GM10266 (cell line): ENCODE results near the gene FHOD1.

Source experiments
- DNase-seq: peaks from one replicate; pipeline ENCODE4 v3.0.0; 2012; ENCODE audit errors: extremely low spot score
- TF ChIP-seq, protein P1 (sequence below): IDR thresholded peaks from 2 replicates; pipeline ENCODE4 v1.5.1; 2012; ENCODE audit warnings: mild to moderate bottlenecking, low read depth; ENCODE audit not compliant: control insufficient read depth, insufficient read depth; ENCODE audit errors: missing control alignments

The FHOD1 gene

DNA sequence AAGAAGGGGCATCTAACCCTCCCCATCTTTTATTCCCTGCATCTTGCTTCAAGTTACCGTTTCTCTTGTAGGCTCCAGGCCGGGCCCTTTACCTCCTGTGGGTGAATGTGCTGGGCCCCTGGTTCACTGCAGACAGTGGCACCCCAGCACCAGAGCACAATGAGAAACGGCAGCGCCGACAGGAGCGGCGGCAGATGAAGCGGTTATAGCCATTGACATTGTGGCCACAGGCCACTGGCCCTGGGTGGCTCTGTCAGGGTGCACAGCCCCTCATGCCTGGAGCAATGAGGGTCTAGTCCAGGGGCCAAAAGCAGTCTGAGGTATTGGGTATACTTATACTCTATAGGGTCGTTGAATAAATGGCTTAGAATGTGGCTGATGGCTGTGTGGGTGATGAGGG lies 18.4 kb downstream of the FHOD1 start:
- TF ChIP-seq, protein P1, sequence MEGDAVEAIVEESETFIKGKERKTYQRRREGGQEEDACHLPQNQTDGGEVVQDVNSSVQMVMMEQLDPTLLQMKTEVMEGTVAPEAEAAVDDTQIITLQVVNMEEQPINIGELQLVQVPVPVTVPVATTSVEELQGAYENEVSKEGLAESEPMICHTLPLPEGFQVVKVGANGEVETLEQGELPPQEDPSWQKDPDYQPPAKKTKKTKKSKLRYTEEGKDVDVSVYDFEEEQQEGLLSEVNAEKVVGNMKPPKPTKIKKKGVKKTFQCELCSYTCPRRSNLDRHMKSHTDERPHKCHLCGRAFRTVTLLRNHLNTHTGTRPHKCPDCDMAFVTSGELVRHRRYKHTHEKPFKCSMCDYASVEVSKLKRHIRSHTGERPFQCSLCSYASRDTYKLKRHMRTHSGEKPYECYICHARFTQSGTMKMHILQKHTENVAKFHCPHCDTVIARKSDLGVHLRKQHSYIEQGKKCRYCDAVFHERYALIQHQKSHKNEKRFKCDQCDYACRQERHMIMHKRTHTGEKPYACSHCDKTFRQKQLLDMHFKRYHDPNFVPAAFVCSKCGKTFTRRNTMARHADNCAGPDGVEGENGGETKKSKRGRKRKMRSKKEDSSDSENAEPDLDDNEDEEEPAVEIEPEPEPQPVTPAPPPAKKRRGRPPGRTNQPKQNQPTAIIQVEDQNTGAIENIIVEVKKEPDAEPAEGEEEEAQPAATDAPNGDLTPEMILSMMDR: no peak
- DNase-seq: no peak

DNA sequence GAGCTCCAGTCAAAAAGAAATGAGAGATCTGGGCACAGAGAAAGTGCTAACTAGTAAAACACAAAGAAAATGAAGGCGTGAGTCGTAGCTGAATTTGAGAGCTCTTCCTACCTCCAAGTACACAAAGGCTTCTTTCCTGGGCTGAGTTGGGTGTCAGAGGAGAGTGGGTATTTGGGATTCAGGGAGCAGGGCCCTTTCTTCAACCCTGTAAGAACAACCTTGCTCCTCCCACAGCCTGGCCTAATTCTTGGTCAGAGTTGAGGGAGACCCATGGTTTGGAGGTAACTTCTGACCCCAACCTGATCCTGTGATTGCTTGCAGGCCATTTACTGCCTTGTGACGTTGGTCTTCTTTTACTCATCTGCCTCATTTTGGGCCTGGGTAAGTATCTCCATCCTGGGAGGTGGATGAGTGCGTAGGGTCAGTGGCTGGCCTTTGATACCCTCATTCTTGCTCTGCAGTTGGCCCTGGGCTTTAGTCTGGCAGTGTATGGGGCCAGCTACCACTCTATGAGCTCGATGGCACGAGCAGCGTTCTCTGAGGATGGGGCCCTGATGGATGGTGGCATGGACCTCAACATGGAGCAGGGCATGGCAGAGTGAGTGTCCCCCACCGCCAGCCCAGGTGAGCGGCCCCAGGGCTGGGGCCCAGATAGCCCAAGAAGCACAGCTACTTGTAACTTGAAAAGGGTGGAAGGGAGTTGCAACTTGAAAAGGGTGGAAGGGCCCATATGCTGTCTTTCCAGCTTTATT lies 19.1 kb downstream of the FHOD1 start:
- DNase-seq: no peak
- TF ChIP-seq, protein P1: no peak

DNA sequence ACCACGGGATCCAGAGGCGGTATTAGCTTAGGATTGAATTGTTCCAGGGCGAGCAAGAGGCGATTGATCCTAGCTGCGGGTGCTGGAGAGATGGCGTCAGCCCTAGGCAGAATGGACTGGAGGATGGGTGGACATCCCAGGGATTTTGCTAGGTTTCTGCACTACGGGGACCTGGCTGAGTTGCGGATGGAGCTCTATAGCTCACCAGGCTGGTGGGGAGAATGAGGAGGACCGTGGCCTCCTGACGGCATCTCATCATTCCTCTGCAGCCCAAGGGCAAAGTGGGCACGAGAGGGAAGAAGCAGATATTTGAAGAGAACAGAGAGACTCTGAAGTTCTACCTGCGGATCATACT lies 19.7 kb downstream of the FHOD1 start:
- no peak for DNase-seq
- TF ChIP-seq, protein P1: no peak

DNA sequence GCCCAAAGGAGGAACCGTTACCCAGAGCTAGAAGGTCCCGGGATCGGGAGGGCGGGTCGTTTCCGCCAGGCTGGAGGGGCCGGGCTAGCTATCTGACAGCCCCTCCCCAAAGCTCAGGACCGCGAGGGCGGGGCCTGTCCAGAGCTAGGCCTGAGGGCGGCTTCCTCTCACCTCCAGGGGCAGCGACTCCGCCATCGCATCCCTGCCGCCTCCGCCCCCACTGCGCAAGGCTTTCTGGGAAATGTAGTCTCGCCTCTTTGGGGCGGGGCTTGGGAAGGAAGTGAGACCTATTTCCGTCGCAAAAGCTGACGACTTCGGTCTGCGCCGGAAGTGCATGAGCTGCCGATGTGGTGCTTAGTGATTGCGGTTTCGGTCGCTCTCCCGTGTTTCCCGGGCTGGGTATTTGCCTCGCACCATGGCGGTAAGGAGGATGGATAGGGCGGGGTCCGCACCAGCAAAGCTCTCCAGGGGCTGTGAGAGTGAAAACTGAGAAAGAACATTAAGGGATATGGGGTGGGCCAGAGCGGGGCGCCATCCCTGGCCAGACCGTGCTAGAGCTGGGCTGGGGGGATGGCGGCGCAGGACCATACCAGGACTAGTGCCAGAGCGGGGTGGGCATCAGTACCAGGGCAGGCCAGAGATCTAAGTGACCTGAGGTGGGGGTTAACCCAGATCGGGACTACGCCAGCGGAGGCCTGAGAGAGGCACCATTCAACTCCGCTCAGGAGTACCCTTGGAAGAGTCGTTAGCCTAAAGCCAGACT lies 20.3 kb downstream of the FHOD1 start, which contains the start of gene TMEM208:
TSS of gene TMEM208 (plus strand) at position 327 of the 763 bp plus-strand sequence. CDS start at position 416, 89 bp downstream.
- TF ChIP-seq, protein P1: peak; percentile 23
- DNase-seq: peak; percentile 98

DNA sequence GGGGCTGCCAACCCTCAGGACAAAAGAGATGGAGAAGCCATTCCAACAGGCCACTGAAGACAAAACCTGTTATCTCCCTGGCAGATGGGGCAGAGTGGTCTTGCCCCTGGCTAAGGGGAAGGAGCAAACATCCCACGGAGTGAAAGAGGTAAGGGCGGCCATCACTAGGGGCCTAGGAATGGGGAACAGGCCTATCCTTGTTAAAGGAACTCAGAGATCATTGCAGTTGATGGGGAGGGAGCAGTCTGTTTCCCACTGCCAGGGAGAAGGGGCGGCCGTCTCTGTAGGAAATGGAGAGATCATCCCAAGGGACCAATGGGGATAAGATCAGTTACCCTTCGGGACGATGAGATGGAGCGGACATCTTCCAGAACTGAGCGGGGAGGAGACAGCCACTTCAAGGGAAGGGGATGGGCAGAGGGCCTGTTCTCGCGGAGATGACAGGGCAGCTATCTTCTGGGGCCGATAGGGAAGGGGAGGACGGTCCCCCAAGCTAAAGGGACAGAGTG lies 20.9 kb downstream of the FHOD1 start:
- no peak for DNase-seq
- TF ChIP-seq, protein P1: no peak

DNA sequence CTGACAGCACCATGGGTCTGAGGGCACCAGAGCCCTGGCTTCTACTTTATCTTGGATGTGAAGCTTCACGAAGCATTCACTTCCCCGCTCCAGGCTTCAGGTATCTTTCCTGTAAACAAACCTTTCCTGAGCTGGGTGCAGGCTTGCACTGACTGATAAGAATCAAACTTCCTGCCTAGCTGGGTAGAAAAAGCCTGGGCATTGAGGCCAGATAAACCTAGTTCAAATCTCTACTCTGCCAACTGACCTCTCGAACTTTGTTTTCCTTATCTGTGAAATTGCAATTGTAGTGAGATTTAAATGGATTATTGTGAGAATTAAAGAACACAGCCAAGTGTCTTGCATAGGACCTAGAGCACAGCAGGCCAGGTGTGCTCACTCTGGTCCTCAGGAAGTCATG lies 23.3 kb downstream of the FHOD1 start:
- TF ChIP-seq, protein P1: no peak
- DNase-seq: no peak
